Measurements from ENCODE around the gene PLA2G15.
A peak's percentile ranks its signal among the peaks of the same experiment; 100 is the strongest.

The PLA2G15 gene

DNA sequence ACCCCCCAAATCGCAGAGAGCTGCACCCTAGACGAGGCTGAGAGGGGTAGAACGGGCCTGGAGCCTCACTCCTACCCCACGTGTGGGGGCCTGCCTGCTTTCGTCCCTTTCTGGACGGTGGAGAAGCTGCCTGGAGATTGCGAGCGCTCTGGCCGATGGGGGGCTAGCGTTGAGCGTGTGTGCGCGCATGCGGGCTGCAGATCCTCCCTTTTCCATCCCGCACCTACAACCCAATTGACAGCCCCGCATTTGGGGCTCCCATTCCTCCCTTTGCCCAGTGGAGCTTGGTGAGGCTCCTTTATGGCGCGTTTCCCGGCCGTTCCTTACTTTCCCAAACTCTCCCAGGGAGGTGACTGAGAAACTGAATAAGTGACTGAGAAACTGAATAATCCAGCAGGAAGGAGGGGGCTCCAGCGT is 8.3 kb upstream of the PLA2G15 start:
- H3K36me3 Mint-ChIP-seq, result no peaks in the 10 kb centered on the region
- peak overlapping the region; percentile 93 for H3K4me3 Mint-ChIP-seq
- H3K9me3 Mint-ChIP-seq (ENCODE audit: low read depth), result no peaks in the 10 kb centered on the region
- H3K27ac Mint-ChIP-seq, result peak overlapping the region; percentile 66
- peaks cover 30% of the 10 kb centered on the region for H3K4me1 Mint-ChIP-seq (ENCODE audit: low read depth)
- H3K27me3 Mint-ChIP-seq, result no peaks in the 10 kb centered on the region

DNA sequence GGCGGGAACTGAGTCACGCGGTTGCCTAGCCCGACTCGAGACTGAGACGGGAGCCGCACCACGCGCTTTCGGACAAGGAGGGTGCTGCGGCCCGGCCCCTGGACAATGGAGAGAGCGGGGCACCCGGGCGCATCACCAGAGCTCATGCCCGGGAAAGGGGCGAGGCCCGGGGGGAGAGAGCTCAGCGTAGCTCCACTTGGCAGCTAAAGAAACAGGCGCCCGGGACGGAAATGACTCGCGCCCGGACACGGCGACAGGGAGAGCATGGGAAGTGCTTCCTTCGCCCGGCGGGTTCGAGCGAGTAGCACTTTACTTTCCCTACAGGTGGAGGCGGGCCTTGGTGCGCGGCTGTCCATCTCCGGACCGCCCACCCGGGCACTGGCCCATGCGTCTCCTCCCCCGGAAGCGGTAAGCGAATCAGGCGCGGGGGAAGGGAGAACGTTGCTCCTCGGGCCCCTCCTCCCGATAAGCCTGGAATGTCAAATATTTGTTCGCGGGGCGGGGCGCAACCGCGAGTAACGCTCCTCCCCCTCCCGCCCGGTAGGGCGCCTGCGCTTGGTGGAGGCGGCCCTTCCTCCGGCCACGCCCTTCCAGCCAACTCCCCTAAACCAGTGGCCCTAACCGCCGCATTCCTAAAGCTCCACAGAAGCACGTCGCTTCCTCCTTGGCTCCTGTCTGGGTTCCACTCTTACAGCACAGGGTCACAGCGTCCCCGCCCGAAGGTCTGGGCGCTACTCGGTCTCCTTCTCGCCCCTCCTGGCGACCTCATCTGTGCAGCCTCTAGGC is 7.7 kb upstream of the PLA2G15 start:
- Mint-ChIP-seq H3K4me1 (ENCODE audit: low read depth) (peaks cover 30% of the 10 kb centered on the region), H3K4me3 (peak overlapping the region; percentile 93), H3K9me3 (ENCODE audit: low read depth) (no peaks in the 10 kb centered on the region), H3K27me3 (no peaks in the 10 kb centered on the region), H3K27ac (peak overlapping the region; percentile 72), H3K36me3 (no peaks in the 10 kb centered on the region)

DNA sequence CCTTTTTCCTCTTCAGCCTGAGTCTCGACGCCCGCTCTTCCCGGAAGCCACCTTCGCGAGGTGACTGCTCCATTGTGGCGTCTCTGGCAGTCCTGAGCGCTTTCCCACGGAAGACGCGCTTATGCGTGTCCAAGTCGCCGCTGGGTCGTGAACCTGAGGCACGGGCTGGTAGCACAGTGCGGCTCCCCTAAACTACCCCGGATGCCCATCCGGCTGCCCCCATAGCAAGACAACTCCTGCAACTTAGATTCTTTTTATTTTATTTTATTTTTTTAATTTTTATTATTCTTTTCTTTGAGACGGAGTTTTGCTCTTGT is 7.2 kb upstream of the PLA2G15 start:
- Mint-ChIP-seq H3K27me3 (no peaks in the 10 kb centered on the region), H3K4me1 (ENCODE audit: low read depth) (peaks cover 30% of the 10 kb centered on the region), H3K27ac (peak overlapping the region; percentile 72), H3K4me3 (peak overlapping the region; percentile 93), H3K36me3 (no peaks in the 10 kb centered on the region), H3K9me3 (ENCODE audit: low read depth) (no peaks in the 10 kb centered on the region)

DNA sequence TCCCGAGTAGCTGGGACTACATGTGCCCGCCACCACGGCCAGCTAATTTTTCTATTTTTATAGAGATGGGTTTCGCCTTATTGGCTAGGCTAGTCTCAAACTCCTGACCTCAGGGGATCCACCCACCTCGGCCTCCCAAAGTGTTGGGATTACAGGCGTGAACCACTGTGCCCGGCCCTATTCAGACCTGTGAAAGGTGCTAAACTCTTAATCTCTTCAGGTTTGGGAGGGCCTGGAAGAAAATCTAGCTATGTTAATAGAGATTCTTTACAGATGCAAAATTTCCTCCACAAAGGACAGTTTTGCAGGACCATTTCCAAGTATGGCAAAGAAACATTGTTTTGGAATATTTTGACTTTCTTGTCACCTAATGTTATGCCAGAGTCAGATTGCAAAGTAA is 3.1 kb upstream of the PLA2G15 start:
- peaks cover 31% of the 10 kb centered on the region for H3K4me1 Mint-ChIP-seq (ENCODE audit: low read depth)
- H3K27ac Mint-ChIP-seq, result no peak overlapping the region
- H3K9me3 Mint-ChIP-seq (ENCODE audit: low read depth), result no peaks in the 10 kb centered on the region
- no peaks in the 10 kb centered on the region for H3K36me3 Mint-ChIP-seq
- H3K4me3 Mint-ChIP-seq, result no peak overlapping the region
- H3K27me3 Mint-ChIP-seq, result no peaks in the 10 kb centered on the region

DNA sequence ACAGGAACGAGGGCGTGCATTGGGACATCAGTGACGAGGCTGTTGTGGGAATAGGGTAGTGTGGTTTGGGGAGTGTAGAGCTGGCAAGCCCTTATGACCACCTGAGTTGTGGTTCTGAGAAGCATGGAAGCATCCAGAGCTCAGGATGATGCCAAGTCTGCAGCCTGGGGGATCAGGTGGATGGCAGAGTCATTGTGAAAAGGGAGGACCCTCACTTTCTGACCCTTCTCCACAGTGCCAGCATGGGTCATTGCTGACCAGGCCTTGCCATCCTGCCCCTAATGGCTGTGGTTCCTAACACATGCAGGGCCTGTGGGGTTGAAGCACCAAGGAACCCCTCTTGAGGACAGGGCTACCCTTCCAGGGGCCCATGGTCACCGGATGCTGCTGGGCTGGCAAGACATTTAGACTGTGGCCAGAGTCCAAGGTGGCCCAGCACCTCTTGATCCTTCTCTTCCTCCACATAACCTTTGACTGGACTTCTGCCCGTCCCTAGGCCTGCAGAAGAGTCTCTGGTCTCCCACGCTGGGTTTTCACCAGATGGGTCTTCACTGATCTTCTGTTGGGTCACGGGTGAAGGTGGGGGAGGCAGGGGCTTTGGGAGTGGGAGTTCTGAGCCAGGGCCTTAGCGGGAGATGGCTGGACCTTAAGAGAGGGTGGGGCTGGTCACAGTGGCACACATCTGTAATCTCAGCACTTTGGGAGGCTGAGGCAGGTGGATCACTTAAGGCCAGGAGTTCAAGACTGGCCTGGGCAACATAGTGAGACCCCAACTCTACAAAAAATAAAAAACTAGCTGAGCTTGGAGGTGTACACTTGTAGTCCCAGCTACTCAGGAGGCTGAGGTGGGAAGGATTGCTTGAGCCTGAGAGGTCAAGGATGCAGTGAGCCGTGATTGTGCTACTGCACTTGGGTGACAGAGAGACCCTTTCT is 2.0 kb upstream of the PLA2G15 start:
- no peak overlapping the region for H3K27ac Mint-ChIP-seq
- H3K4me1 Mint-ChIP-seq (ENCODE audit: low read depth), result peaks cover 25% of the 10 kb centered on the region
- no peaks in the 10 kb centered on the region for H3K9me3 Mint-ChIP-seq (ENCODE audit: low read depth)
- H3K27me3 Mint-ChIP-seq, result no peaks in the 10 kb centered on the region
- no peaks in the 10 kb centered on the region for H3K36me3 Mint-ChIP-seq
- peak overlapping the region; percentile 98 for H3K4me3 Mint-ChIP-seq

DNA sequence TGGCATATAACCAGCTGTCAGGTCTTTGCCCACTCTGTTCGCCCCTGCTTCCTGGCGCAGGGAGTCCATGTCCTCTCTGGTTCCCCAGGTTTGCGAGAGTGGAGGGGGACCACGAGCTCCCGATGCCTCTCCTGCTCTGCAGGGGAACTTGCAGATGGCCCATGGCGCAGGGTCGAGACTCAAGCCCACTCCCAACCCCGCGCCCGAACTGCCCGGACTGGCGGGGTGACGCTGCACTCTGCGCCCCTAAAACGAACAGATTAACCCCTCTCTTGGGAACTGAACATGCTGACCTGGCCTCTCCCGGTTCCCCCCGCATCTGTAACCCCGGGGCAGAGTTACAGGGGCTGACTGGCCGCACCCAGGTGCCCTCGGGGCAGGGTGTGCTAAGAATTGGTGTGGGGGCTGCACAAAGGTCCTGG is 681 bp upstream of the PLA2G15 start:
- Mint-ChIP-seq H3K4me1 (ENCODE audit: low read depth) (peaks cover 21% of the 10 kb centered on the region), H3K36me3 (no peaks in the 10 kb centered on the region), H3K9me3 (ENCODE audit: low read depth) (no peaks in the 10 kb centered on the region), H3K27ac (no peak overlapping the region), H3K4me3 (peak overlapping the region; percentile 98), H3K27me3 (no peaks in the 10 kb centered on the region)

DNA sequence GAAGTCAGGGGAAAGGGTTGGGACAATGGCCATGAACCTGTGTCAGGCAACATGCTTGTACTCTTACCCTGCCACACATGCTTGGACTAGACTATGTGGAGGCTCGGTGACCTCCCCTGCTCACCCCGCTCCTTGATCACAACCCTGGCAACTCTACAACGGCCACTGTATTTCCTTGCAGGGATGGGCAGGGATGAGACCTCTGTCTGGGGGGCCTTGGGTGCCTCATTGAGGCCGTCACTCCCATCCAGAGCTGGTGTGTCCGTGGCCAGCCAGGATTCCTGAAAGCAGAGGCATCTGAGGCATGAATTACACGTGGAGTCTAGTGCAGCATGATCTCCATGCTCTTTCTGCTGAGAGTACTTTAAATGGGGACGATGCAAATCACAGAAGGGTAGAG is 948 bp downstream of the PLA2G15 start:
- Mint-ChIP-seq H3K4me1 (ENCODE audit: low read depth) (peaks cover 19% of the 10 kb centered on the region), H3K9me3 (ENCODE audit: low read depth) (no peaks in the 10 kb centered on the region), H3K4me3 (peak overlapping the region; percentile 98), H3K36me3 (peaks cover 2% of the 10 kb centered on the region), H3K27me3 (no peaks in the 10 kb centered on the region), H3K27ac (no peak overlapping the region)

DNA sequence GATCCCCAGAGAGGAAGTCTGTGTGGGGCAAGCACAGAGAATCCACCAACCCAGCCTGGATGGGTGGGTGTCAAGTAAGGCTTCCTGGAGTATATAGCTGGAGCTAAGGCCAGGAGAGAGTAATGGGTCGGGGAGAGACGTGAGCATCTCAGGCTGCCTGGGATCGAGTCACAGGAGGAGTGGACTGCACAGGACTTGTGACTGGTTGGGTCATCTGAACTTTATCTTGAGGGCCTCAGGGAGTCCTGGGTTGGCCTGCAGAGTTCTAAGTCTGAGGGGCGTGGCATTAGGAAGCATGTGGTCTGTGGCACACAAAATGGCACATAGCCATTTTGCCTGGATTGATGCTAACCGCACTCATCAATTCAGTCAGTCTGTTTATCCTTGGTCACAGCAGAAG is 1.5 kb downstream of the PLA2G15 start:
- Mint-ChIP-seq H3K9me3 (ENCODE audit: low read depth) (no peaks in the 10 kb centered on the region), H3K4me1 (ENCODE audit: low read depth) (peaks cover 19% of the 10 kb centered on the region), H3K27ac (no peak overlapping the region), H3K4me3 (peak overlapping the region; percentile 98), H3K36me3 (peaks cover 2% of the 10 kb centered on the region), H3K27me3 (no peaks in the 10 kb centered on the region)

DNA sequence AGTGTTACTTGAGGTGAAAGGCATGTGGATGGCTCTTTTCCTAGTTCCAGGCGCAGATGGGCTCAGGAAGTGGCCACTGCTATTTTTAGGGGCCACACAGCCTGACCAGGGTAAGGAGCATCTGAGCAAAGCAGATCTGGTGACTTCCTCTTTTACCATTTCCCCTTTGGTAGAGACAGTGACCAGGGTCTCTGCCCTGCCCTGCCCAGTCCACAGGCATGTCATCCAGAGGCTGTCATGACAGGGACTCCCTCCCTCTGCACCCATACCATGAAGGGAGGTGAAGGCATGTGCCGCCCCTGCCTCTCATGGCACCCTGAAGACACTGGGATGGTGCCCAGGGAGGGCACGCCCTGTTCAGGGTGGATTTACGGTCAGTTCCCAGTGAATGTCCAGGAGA is 2.2 kb downstream of the PLA2G15 start:
- H3K27ac Mint-ChIP-seq, result no peak overlapping the region
- peaks cover 2% of the 10 kb centered on the region for H3K36me3 Mint-ChIP-seq
- no peaks in the 10 kb centered on the region for H3K27me3 Mint-ChIP-seq
- H3K4me1 Mint-ChIP-seq (ENCODE audit: low read depth), result peaks cover 19% of the 10 kb centered on the region
- no peaks in the 10 kb centered on the region for H3K9me3 Mint-ChIP-seq (ENCODE audit: low read depth)
- no peak overlapping the region for H3K4me3 Mint-ChIP-seq

DNA sequence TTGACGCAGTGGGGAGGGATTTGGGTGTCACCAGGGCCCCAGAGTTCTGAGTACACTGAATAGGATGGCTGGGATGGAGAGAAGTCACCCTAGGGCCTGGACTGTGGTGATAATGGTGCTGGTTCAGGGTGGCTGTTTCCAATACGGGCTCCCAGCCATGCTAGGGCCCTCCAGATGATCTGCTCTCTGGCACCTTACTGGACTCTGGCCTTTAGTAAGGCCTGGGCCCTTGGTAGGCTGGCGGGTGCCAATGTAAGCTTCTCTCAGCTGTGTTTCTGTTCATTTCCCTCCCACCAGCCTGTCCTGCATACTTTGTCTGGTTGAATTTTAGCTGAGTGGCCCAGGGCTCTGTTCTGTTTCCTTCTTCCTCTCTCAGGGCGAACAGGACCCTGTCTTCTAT is 2.8 kb downstream of the PLA2G15 start:
- Mint-ChIP-seq H3K27me3 (no peaks in the 10 kb centered on the region), H3K36me3 (peaks cover 2% of the 10 kb centered on the region), H3K27ac (no peak overlapping the region), H3K4me1 (ENCODE audit: low read depth) (peaks cover 19% of the 10 kb centered on the region), H3K4me3 (no peak overlapping the region), H3K9me3 (ENCODE audit: low read depth) (no peaks in the 10 kb centered on the region)

DNA sequence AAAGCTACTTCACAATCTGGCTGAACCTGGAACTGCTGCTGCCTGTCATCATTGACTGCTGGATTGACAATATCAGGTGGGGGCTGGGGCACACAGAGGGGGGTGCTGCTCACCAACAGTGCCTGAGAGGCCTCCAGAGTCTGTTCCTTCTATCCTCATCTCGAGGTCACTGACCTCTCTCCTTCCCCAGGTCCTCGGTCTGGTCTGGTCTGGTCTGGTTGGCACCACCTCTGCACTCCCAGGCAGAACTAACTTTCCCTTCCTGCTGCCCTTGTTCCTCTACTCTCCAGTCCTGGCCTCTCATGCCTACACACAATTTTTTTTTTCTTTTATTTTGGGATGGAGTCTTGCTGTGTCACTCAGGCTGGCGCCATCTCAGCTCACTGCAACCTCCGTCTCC is 4.2 kb downstream of the PLA2G15 start:
- H3K4me1 Mint-ChIP-seq (ENCODE audit: low read depth), result peaks cover 19% of the 10 kb centered on the region
- peaks cover 2% of the 10 kb centered on the region for H3K36me3 Mint-ChIP-seq
- H3K27me3 Mint-ChIP-seq, result no peaks in the 10 kb centered on the region
- no peak overlapping the region for H3K4me3 Mint-ChIP-seq
- no peaks in the 10 kb centered on the region for H3K9me3 Mint-ChIP-seq (ENCODE audit: low read depth)
- H3K27ac Mint-ChIP-seq, result no peak overlapping the region

DNA sequence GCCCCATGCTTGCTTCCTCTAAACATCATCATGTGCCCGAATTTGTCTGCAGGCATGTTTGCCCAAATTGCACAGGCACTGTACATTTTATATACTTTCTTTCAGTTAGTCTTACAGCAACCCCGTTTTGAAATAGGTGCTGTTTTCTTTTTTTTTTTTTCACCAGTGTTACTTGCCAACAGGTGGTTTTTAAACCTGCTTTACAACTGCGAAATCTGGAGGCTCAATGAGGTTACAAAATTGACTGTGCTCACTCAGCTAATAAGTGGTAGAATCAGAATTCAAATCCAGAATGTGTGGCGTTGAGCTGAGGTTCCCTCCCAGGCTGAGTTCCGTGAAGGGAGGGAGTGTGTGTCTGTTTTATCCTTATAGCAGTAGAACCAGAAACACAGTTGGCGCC is 5.8 kb downstream of the PLA2G15 start:
- Mint-ChIP-seq H3K36me3 (peaks cover 2% of the 10 kb centered on the region), H3K9me3 (ENCODE audit: low read depth) (no peaks in the 10 kb centered on the region), H3K4me3 (no peak overlapping the region)

DNA sequence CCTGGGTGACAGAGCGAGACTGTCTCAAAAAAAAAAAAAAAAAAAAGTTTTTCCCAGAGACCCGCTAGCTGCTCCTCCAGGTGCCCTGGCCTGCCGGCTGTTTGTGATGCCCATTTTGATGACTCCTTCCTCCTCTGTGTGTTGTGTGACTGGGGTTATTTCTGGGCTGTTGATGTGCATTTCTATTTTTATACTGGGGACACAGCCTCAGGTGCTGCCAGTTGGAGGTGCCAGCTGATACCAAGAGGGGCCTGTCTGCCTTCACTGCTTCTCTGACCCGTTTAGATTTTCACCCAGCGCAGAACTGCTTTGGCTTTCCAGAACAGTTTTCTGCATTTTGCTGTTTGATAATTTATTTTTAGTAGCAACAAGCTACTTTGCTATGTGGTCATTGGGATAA is 6.7 kb downstream of the PLA2G15 start:
- no peaks in the 10 kb centered on the region for H3K9me3 Mint-ChIP-seq (ENCODE audit: low read depth)
- no peak overlapping the region for H3K4me3 Mint-ChIP-seq
- peaks cover 2% of the 10 kb centered on the region for H3K36me3 Mint-ChIP-seq
- no peaks in the 10 kb centered on the region for H3K27me3 Mint-ChIP-seq
- no peak overlapping the region for H3K27ac Mint-ChIP-seq
- peaks cover under 1% of the 10 kb centered on the region for H3K4me1 Mint-ChIP-seq (ENCODE audit: low read depth)

More for the DNA sequence above, 5.8 kb downstream of the PLA2G15 start:
- H3K4me1 Mint-ChIP-seq (ENCODE audit: low read depth), result peaks cover 9% of the 10 kb centered on the region
- no peaks in the 10 kb centered on the region for H3K27me3 Mint-ChIP-seq
- no peak overlapping the region for H3K27ac Mint-ChIP-seq

DNA sequence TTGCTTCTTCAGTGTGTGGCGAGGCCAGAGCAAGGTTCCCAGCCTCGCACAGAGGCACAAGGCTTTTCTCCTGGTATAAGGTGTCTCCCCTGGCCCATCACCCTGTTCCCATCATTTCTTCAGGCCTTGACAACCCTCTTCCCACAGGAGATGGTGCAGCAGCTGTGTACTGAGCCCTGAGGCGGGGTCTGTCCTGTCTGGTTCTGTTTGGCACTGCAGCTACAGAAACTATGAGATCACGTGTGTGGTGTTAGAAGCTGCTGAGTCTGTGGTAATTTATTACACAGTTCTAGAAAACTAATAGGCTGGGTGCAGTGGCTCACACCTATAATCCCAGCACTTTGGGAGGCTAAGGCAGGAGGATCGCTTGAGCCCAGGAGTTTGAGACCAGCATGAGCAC is 7.2 kb downstream of the PLA2G15 start:
- no peaks in the 10 kb centered on the region for H3K27me3 Mint-ChIP-seq
- no peaks in the 10 kb centered on the region for H3K9me3 Mint-ChIP-seq (ENCODE audit: low read depth)
- H3K4me1 Mint-ChIP-seq (ENCODE audit: low read depth), result no peaks in the 10 kb centered on the region
- no peak overlapping the region for H3K4me3 Mint-ChIP-seq
- peaks cover 2% of the 10 kb centered on the region for H3K36me3 Mint-ChIP-seq
- H3K27ac Mint-ChIP-seq, result no peak overlapping the region

DNA sequence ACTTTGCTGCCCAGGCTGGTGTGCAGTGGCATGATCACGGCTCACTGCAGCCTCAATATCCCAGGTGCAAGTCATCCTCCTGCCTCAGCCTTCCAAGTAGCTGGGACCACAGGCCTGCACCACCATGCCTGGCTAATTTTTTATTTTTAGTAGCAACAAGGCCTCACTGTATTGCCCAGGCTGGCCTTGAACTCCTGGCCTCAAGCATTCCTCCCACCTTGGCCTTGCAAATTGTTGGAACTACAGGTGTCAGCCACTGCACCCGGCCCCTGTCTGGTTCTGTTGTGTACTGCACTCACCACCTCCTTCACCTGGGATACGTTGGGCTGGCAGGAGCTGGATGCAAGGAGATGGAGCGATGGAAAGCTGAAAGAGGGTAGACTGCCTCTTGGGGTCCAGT is 8.5 kb downstream of the PLA2G15 start:
- no peak overlapping the region for H3K27ac Mint-ChIP-seq
- no peak overlapping the region for H3K4me3 Mint-ChIP-seq
- H3K4me1 Mint-ChIP-seq (ENCODE audit: low read depth), result no peaks in the 10 kb centered on the region
- no peaks in the 10 kb centered on the region for H3K27me3 Mint-ChIP-seq
- H3K36me3 Mint-ChIP-seq, result peaks cover 2% of the 10 kb centered on the region
- H3K9me3 Mint-ChIP-seq (ENCODE audit: low read depth), result no peaks in the 10 kb centered on the region
